ENCODE data around the gene LEPR.

The LEPR gene

DNA sequence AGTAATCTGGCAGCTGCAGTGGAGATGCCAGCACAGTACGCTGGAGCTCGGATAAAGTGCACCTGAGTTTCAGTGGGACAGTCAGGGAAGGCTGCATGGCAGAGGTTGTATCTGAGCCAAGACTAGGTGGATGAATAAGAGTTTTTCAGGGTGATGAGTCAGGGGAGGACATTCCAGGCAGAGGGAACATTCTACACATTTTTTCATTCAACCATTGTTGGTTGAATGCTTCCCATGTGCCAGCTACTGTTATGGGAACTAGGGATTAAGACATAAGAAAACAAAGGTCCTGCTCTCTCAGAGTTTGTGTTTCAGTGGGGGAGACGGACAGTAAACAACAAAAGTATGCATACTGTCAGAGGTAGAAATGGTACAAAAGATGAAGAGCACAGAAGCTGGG, 5.2 kb downstream of the LEPR start:
- peaks cover 22% of the 10 kb centered on the region for H3K4me1 ChIP-seq (ENCODE audit: insufficient read depth, insufficient read length)

DNA sequence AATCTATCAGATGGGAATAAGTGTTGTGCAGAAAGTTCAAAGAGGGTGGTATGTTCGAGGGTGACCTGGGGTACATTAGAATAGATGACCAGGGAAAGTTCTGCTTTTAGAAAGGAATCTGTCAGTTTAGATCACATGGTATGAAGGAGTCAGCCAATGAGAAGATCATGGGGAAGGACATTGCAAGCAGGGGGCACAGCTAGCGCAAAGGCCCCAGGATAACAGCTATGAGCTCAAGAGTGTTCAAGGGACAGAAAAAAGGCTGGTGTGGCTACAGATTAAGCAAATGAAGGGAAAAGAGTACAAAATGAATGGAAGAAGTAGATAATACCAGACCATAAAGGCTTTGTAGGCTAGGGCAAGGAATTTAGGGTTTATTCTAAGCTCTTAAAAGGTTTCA, 8.6 kb downstream of the LEPR start:
- no peaks in the 10 kb centered on the region for H3K9me3 ChIP-seq (ENCODE audit: insufficient read depth, low read length)
- H3K4me1 ChIP-seq (ENCODE audit: insufficient read depth, insufficient read length): peaks cover 11% of the 10 kb centered on the region
- no peak overlapping the region for H3K9ac ChIP-seq (ENCODE audit: insufficient read length, low read depth)
- TF ChIP-seq ZNF274 (IDR thresholded peaks at IDR 0.05; ENCODE audit: low read depth, low read length) (no peak), YY1 (IDR thresholded peaks at IDR 0.05; ENCODE audit: insufficient read depth, insufficient read length) (no peak), SUZ12 (IDR thresholded peaks at IDR 0.05; ENCODE audit: extremely low read depth, insufficient read depth, insufficient read length) (no peak)
- H3K4me3 ChIP-seq (ENCODE audit: insufficient read length, low read depth): no peak overlapping the region
- H3K27me3 ChIP-seq (ENCODE audit: insufficient read depth, insufficient read length): no peaks in the 10 kb centered on the region
- DNase-seq (ENCODE audit: low read depth, low spot score): no peak
- peaks cover 90% of the 10 kb centered on the region for H3K36me3 ChIP-seq (ENCODE audit: insufficient read depth, insufficient read length, low read length)

More for the DNA sequence above, 5.2 kb downstream of the LEPR start:
- H3K9me3 ChIP-seq (ENCODE audit: insufficient read depth, low read length): no peaks in the 10 kb centered on the region
- H3K4me3 ChIP-seq (ENCODE audit: insufficient read length, low read depth): no peak overlapping the region
- peak; percentile 95 for DNase-seq (ENCODE audit: low read depth, low spot score)
- H3K27me3 ChIP-seq (ENCODE audit: insufficient read depth, insufficient read length): no peaks in the 10 kb centered on the region
- TF ChIP-seq SUZ12 (IDR thresholded peaks at IDR 0.05; ENCODE audit: extremely low read depth, insufficient read depth, insufficient read length): no peak
- no peak for TF ChIP-seq YY1 (IDR thresholded peaks at IDR 0.05; ENCODE audit: insufficient read depth, insufficient read length)
- TF ChIP-seq ZNF274 (IDR thresholded peaks at IDR 0.05; ENCODE audit: low read depth, low read length): no peak
- peaks cover 81% of the 10 kb centered on the region for H3K36me3 ChIP-seq (ENCODE audit: insufficient read depth, insufficient read length, low read length)
- H3K9ac ChIP-seq (ENCODE audit: insufficient read length, low read depth): no peak overlapping the region

DNA sequence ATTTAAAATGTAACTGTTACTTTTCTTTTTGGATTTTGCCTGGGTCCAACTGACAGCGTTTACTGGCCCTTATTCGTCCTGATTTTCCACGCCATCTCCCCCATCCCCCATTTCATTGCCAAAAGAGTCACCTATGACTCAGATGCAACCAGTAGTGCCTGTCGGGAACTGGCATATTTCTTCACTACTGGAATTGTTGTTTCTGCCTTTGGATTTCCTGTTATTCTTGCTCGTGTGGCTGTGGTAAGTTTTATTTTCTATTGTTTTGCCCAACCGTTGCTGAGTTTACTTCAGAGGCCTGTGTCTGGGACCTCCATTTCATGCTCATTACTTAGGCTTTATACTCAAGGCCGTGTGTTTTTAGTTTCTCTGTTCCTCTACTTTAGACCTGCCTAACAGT, 9.3 kb downstream of the LEPR start:
- Histone ChIP-seq H3K9me3 (ENCODE audit: insufficient read depth, low read length) (no peaks in the 10 kb centered on the region), H3K36me3 (ENCODE audit: insufficient read depth, insufficient read length, low read length) (peaks cover 91% of the 10 kb centered on the region), H3K9ac (ENCODE audit: insufficient read length, low read depth) (no peak overlapping the region), H3K4me3 (ENCODE audit: insufficient read length, low read depth) (no peak overlapping the region), H3K27me3 (ENCODE audit: insufficient read depth, insufficient read length) (no peaks in the 10 kb centered on the region), H3K4me1 (ENCODE audit: insufficient read depth, insufficient read length) (peaks cover 5% of the 10 kb centered on the region)
- TF ChIP-seq ZNF274 (IDR thresholded peaks at IDR 0.05; ENCODE audit: low read depth, low read length): no peak
- no peak for TF ChIP-seq SUZ12 (IDR thresholded peaks at IDR 0.05; ENCODE audit: extremely low read depth, insufficient read depth, insufficient read length)
- no peak for TF ChIP-seq YY1 (IDR thresholded peaks at IDR 0.05; ENCODE audit: insufficient read depth, insufficient read length)
- no peak for DNase-seq (ENCODE audit: low read depth, low spot score)

DNA sequence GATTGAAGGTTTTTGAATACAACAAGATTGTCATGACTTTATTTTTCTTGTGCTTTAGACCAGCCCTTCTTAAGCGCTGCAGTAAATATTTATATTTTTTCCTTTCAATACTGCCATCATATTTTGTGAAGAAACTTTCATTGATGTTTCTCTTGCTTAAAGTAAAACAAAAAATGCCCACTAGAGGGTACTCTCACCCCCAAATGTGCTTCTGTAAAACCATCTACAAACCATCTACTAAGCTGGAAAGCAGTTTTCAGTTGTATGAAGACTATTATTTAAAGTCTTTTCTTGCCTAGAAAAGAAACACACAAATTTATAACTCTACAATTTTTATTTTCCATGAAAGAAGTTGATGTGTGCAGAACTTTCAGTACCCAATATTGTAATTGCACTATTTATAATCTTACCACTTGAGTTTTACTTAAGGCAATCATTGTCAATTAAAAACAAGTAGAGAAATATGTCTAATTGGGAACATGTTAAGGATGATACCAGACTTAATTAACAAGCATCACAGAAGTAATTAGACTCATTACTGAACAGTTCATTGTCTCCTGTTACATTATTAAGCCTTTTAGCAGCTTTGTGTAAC, 10.7 kb downstream of the LEPR start:
- Histone ChIP-seq H3K36me3 (ENCODE audit: insufficient read depth, insufficient read length, low read length) (peaks cover 81% of the 10 kb centered on the region), H3K9me3 (ENCODE audit: insufficient read depth, low read length) (no peaks in the 10 kb centered on the region), H3K9ac (ENCODE audit: insufficient read length, low read depth) (no peak overlapping the region), H3K4me1 (ENCODE audit: insufficient read depth, insufficient read length) (no peaks in the 10 kb centered on the region), H3K4me3 (ENCODE audit: insufficient read length, low read depth) (no peak overlapping the region), H3K27me3 (ENCODE audit: insufficient read depth, insufficient read length) (no peaks in the 10 kb centered on the region)
- TF ChIP-seq YY1 (IDR thresholded peaks at IDR 0.05; ENCODE audit: insufficient read depth, insufficient read length) (no peak), ZNF274 (IDR thresholded peaks at IDR 0.05; ENCODE audit: low read depth, low read length) (no peak), SUZ12 (IDR thresholded peaks at IDR 0.05; ENCODE audit: extremely low read depth, insufficient read depth, insufficient read length) (no peak)
- DNase-seq (ENCODE audit: low read depth, low spot score): no peak

DNA sequence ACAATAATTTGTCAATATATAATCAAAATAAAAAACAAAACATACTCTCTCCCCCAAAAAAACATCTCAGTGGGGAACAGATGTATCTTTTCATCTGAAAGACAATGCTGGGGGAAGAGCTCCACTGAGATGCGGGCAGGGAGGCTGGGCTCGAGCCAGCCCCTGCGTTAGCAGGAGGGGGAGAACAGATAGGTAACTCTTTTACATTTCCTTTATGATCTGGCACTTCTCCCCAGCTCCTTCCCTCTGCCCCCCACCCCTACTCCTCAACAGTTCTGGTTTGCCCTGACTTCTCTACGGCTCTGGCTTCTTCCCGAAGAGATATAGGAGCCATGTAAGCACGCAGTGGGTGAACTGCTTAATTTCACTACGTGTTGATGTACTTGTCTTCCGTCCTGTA, 12.4 kb downstream of the LEPR start:
- H3K36me3 ChIP-seq (ENCODE audit: insufficient read depth, insufficient read length, low read length): peaks cover 71% of the 10 kb centered on the region

DNA sequence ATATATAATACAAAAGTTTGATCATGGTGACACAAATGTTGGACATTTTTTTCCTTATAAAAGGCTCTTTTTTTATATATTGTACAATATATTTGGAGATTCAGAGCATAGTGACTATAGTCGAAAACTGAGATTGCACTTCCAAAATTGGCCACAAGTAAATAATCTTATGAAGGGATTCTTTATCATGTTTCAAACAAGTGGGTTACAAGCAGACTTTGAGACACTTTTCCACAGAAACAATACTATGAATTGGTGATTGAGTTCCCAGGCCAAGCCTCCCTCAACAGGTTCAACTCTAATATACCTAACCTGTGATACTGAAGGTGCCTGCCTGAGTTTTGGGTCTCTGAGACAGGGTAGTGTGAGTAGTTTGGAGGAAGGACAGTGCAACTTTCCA, 13.8 kb downstream of the LEPR start:
- Histone ChIP-seq H3K4me3 (ENCODE audit: insufficient read length, low read depth) (no peak overlapping the region), H3K27me3 (ENCODE audit: insufficient read depth, insufficient read length) (no peaks in the 10 kb centered on the region)

More for the DNA sequence above, 12.4 kb downstream of the LEPR start:
- Histone ChIP-seq H3K4me3 (ENCODE audit: insufficient read length, low read depth) (no peak overlapping the region), H3K4me1 (ENCODE audit: insufficient read depth, insufficient read length) (no peaks in the 10 kb centered on the region), H3K9ac (ENCODE audit: insufficient read length, low read depth) (no peak overlapping the region), H3K9me3 (ENCODE audit: insufficient read depth, low read length) (no peaks in the 10 kb centered on the region), H3K27me3 (ENCODE audit: insufficient read depth, insufficient read length) (no peaks in the 10 kb centered on the region)
- TF ChIP-seq YY1 (IDR thresholded peaks at IDR 0.05; ENCODE audit: insufficient read depth, insufficient read length) (no peak), SUZ12 (IDR thresholded peaks at IDR 0.05; ENCODE audit: extremely low read depth, insufficient read depth, insufficient read length) (no peak), ZNF274 (IDR thresholded peaks at IDR 0.05; ENCODE audit: low read depth, low read length) (no peak)
- DNase-seq (ENCODE audit: low read depth, low spot score): peak; percentile 52

DNA sequence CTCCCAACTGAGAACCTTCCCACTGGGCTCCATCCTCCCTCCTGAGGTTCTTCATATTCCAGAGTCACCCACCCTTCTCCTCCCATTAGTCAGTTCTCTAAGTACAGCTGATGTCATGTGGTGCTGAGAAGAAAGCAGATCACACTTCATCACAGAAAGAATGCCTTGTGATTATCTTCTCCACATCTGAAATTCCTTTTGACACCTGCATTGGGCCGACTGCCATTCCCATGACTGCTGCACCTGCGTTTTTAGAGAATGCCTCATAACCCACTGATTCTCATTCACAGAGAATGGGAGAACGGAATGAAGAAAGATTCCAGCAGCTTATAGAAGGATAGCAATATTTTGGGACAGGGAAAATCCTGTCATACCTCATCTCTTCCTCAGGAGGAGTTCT, 14.3 kb downstream of the LEPR start:
- H3K27me3 ChIP-seq (ENCODE audit: insufficient read depth, insufficient read length): no peaks in the 10 kb centered on the region
- H3K9ac ChIP-seq (ENCODE audit: insufficient read length, low read depth): no peak overlapping the region
- no peaks in the 10 kb centered on the region for H3K9me3 ChIP-seq (ENCODE audit: insufficient read depth, low read length)
- no peak overlapping the region for H3K4me3 ChIP-seq (ENCODE audit: insufficient read length, low read depth)
- DNase-seq (ENCODE audit: low read depth, low spot score): no peak
- H3K4me1 ChIP-seq (ENCODE audit: insufficient read depth, insufficient read length): no peaks in the 10 kb centered on the region
- no peak for TF ChIP-seq SUZ12 (IDR thresholded peaks at IDR 0.05; ENCODE audit: extremely low read depth, insufficient read depth, insufficient read length)
- no peak for TF ChIP-seq ZNF274 (IDR thresholded peaks at IDR 0.05; ENCODE audit: low read depth, low read length)
- no peak for TF ChIP-seq YY1 (IDR thresholded peaks at IDR 0.05; ENCODE audit: insufficient read depth, insufficient read length)
- H3K36me3 ChIP-seq (ENCODE audit: insufficient read depth, insufficient read length, low read length): peaks cover 54% of the 10 kb centered on the region

More for the DNA sequence above, 13.8 kb downstream of the LEPR start:
- no peak for TF ChIP-seq SUZ12 (IDR thresholded peaks at IDR 0.05; ENCODE audit: extremely low read depth, insufficient read depth, insufficient read length)
- no peak for TF ChIP-seq YY1 (IDR thresholded peaks at IDR 0.05; ENCODE audit: insufficient read depth, insufficient read length)
- no peak for TF ChIP-seq ZNF274 (IDR thresholded peaks at IDR 0.05; ENCODE audit: low read depth, low read length)
- Histone ChIP-seq H3K9ac (ENCODE audit: insufficient read length, low read depth) (no peak overlapping the region), H3K36me3 (ENCODE audit: insufficient read depth, insufficient read length, low read length) (peaks cover 58% of the 10 kb centered on the region), H3K4me1 (ENCODE audit: insufficient read depth, insufficient read length) (no peaks in the 10 kb centered on the region), H3K9me3 (ENCODE audit: insufficient read depth, low read length) (no peaks in the 10 kb centered on the region)
- DNase-seq (ENCODE audit: low read depth, low spot score): no peak
